Stomach (tissue), 4 donors: ENCODE results near the gene CDH2.

Experiments used
- CTCF ChIP-seq, 7 experiments: fragments of 450-650 bp in 4 of 7; fragments of 200-600 bp in 3 of 7; sonication (generic) in 3 of 7; IDR thresholded peaks; one replicate each; pipeline ENCODE4 v1.5.1; 2016 to 2019; ENCODE audit warnings: antibody characterized with exemption in 7 of 7, control low read depth in 2 of 7, mild to moderate bottlenecking in 1 of 7
- EP300 ChIP-seq: sonication (generic); formaldehyde crosslinking; IDR thresholded peaks from one replicate; pipeline ENCODE4 v1.6.1; 2017; ENCODE audit warnings: antibody characterized with exemption
- POLR2A ChIP-seq, 4 donors: fragments of 450-650 bp; IDR thresholded peaks; one replicate each; pipeline ENCODE4 v1.6.1; 2016; ENCODE audit warnings: antibody characterized with exemption in 4 of 4, control low read depth in 2 of 4, mild to moderate bottlenecking in 1 of 4, moderate library complexity in 1 of 4

DNA sequence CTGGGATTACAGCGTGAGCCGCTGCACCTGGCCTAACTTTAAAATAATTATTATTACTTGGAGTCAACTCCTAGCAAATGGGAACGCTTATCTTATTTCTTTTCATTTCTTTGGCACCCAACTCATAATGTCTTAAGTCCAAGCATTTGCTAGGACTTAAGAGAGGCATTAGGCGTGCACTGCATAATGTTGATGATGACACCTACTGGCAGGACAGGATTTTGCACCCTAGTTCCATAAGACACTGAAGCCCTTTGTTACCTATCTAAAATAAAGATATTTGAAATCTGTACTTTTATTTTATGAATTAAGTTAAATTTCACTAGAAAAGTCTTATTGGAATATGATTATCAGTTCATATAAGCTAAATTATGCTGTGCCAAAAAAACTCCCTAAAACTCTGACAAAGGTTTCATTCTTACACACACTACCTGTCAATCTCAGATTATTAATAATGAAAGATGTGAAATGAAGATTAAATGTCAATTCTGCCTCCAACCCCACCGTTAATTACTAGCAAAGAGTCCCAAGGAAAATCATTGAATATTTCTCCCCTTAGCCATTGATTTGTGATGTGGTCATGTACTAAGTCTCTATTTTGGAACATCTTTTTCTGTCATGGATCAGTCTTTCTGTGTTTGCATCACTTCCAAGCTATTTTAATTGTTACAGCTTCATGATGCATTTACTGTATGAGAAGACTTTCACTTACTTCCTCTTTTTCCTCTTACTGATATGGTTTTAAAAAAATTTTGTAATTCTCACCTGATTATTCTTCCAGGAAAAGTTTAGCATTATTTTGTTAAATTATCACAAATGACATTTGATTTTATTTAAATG is 12.7 kb upstream of the CDH2 start:
- TF ChIP-seq POLR2A (IDR thresholded peaks at IDR 0.05) = no peak
- TF ChIP-seq CTCF (IDR thresholded peaks at IDR 0.05) = peak in 5 of 7 experiments; percentile 29 to 53 (median 46)
- no peak for TF ChIP-seq EP300
